ENCODE results near the gene DNAJB1. TPM values are rescaled to one million over a fixed set of nuclear protein-coding genes. Genes with fewer than 3 reads are reported as not detected.
A peak's percentile ranks its signal among the peaks of the same experiment; 100 is the strongest.

Gene DNAJB1
- total RNA-seq, 1 experiment from 2014 or later: 122 TPM

- intact Hi-C loops (cut with micrococcal nuclease; ENCODE audit: unreplicated experiment): no loop called here
Measured at GRCh38 chr19:14528419-14529253, 10.4 kb upstream of the DNAJB1 start.

DNA sequence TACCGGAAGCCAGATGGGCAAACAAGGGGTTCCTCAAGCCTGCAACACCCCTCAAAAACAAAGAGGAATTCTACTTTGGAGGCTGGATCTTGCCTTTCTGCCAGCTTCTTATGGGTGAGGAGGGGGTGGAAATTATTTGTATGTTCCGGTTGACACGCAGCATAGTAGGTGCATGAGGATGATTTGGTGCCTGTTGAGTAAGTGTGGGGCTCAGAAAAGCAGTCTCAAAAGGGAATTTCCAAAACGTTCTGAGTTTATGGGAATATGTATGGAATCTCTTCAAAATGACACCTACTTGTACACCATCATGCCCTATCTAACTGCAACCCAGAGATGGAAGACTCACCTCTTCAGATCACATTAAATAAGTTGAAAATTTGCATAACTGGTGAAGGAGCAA is 8.2 kb upstream of the DNAJB1 start:
- Histone ChIP-seq H3K9me3 (ENCODE audit: low read depth, low read length, poor library complexity, severe bottlenecking) (no peaks in the 10 kb centered on the region), H3K27me3 (replicated peaks; ENCODE audit: insufficient read depth, low read depth, low read length, poor library complexity) (no peaks in the 10 kb centered on the region), H3K4me1 (ENCODE audit: insufficient read depth, low read length, poor library complexity, severe bottlenecking) (peaks cover 9% of the 10 kb centered on the region), H3K27ac (ENCODE audit: low read depth, low read length, poor library complexity, severe bottlenecking) (peak overlapping the region; percentile 22), H3K4me3 (ENCODE audit: low read depth, low read length, poor library complexity, severe bottlenecking) (no peak overlapping the region), H3K36me3 (ENCODE audit: insufficient read depth, low read length, poor library complexity, severe bottlenecking) (no peaks in the 10 kb centered on the region)
- TF ChIP-seq, protein P1, sequence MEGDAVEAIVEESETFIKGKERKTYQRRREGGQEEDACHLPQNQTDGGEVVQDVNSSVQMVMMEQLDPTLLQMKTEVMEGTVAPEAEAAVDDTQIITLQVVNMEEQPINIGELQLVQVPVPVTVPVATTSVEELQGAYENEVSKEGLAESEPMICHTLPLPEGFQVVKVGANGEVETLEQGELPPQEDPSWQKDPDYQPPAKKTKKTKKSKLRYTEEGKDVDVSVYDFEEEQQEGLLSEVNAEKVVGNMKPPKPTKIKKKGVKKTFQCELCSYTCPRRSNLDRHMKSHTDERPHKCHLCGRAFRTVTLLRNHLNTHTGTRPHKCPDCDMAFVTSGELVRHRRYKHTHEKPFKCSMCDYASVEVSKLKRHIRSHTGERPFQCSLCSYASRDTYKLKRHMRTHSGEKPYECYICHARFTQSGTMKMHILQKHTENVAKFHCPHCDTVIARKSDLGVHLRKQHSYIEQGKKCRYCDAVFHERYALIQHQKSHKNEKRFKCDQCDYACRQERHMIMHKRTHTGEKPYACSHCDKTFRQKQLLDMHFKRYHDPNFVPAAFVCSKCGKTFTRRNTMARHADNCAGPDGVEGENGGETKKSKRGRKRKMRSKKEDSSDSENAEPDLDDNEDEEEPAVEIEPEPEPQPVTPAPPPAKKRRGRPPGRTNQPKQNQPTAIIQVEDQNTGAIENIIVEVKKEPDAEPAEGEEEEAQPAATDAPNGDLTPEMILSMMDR (conservative IDR thresholded peaks at IDR 0.05; ENCODE audit: low read depth, low read length): no peak
- no peak for TF ChIP-seq EZH2 (IDR thresholded peaks at IDR 0.05; ENCODE audit: borderline replicate concordance, low read depth, low read length, poor library complexity, severe bottlenecking)
- ChIA-PET POLR2A (ENCODE audit: low non-redundant PET) (no interaction called here), CTCF (no interaction called here)
- intact Hi-C loops (cut with micrococcal nuclease; ENCODE audit: unreplicated experiment): no loop called here
- no TSS peak for BruUV-seq (replicated peaks)
- DNase-seq (ENCODE audit: low spot score): no peak

More at GRCh38 chr19:14528419-14529253, 10.4 kb upstream of the DNAJB1 start:
- DNase-seq (ENCODE audit: low spot score): no peak
- no TSS peak for BruUV-seq (replicated peaks)
- Histone ChIP-seq H3K36me3 (ENCODE audit: insufficient read depth, low read length, poor library complexity, severe bottlenecking) (no peaks in the 10 kb centered on the region), H3K27ac (ENCODE audit: low read depth, low read length, poor library complexity, severe bottlenecking) (peak overlapping the region; percentile 15), H3K9me3 (ENCODE audit: low read depth, low read length, poor library complexity, severe bottlenecking) (no peaks in the 10 kb centered on the region), H3K4me3 (ENCODE audit: low read depth, low read length, poor library complexity, severe bottlenecking) (peak overlapping the region; percentile 83), H3K4me1 (ENCODE audit: insufficient read depth, low read length, poor library complexity, severe bottlenecking) (no peaks in the 10 kb centered on the region), H3K27me3 (replicated peaks; ENCODE audit: insufficient read depth, low read depth, low read length, poor library complexity) (no peaks in the 10 kb centered on the region)
- ChIA-PET CTCF (no interaction called here), POLR2A (ENCODE audit: low non-redundant PET) (interaction anchor here (0.5 kb wide), 1 partner anchor 25 kb away, joined by 3 read pairs; no protein-coding TSS in a partner anchor)
- no peak for TF ChIP-seq EZH2 (IDR thresholded peaks at IDR 0.05; ENCODE audit: borderline replicate concordance, low read depth, low read length, poor library complexity, severe bottlenecking)
- TF ChIP-seq, protein P1 (conservative IDR thresholded peaks at IDR 0.05; ENCODE audit: low read depth, low read length): no peak

- no peak for DNase-seq (ENCODE audit: low spot score)
- Histone ChIP-seq H3K4me1 (ENCODE audit: insufficient read depth, low read length, poor library complexity, severe bottlenecking) (peaks cover 9% of the 10 kb centered on the region), H3K27ac (ENCODE audit: low read depth, low read length, poor library complexity, severe bottlenecking) (peak overlapping the region; percentile 22), H3K36me3 (ENCODE audit: insufficient read depth, low read length, poor library complexity, severe bottlenecking) (no peaks in the 10 kb centered on the region), H3K9me3 (ENCODE audit: low read depth, low read length, poor library complexity, severe bottlenecking) (no peaks in the 10 kb centered on the region), H3K27me3 (replicated peaks; ENCODE audit: insufficient read depth, low read depth, low read length, poor library complexity) (no peaks in the 10 kb centered on the region), H3K4me3 (ENCODE audit: low read depth, low read length, poor library complexity, severe bottlenecking) (no peak overlapping the region)
- CTCF ChIA-PET: no interaction called here
- POLR2A ChIA-PET (ENCODE audit: low non-redundant PET): interaction anchor here (0.6 kb wide), 1 partner anchor 906 kb away, joined by 5 read pairs; no protein-coding TSS in a partner anchor
- TF ChIP-seq EZH2 (IDR thresholded peaks at IDR 0.05; ENCODE audit: borderline replicate concordance, low read depth, low read length, poor library complexity, severe bottlenecking): no peak
- TF ChIP-seq, protein P1 (conservative IDR thresholded peaks at IDR 0.05; ENCODE audit: low read depth, low read length): no peak
- intact Hi-C loops (cut with micrococcal nuclease; ENCODE audit: unreplicated experiment): no loop called here
- no TSS peak for BruUV-seq (replicated peaks)
Measured at GRCh38 chr19:14525729-14526128, 7.5 kb upstream of the DNAJB1 start.

Data from A673 (cell line).